ENCODE data around the gene C5AR1.
"Not testable (repeated sequence)": the region's sequence is repeated elsewhere in the genome, so short reads cannot be mapped to it uniquely, and the experiment has no call there.

C5AR1 gene

GRCh38 chr19:47331931-47332547 is 22.4 kb downstream of the C5AR1 start, which contains the start of gene C5AR2:
Gene C5AR2 (plus strand): TSS chr19:47332175. CDS start chr19:47340800, 8,625 bp downstream.
- DNase-seq (ENCODE audit: low spot score), result no peak

- not testable (repeated sequence) for DNase-seq (ENCODE audit: low spot score)
These were observed 27.4 kb downstream of the C5AR1 start for GRCh38 chr19:47336765-47337718.

GRCh38 chr19:47339196-47339880 is 29.7 kb downstream of the C5AR1 start:
- DNase-seq (ENCODE audit: low spot score), result no peak

GRCh38 chr19:47340477-47341208 is 31.0 kb downstream of the C5AR1 start:
- no peak for DNase-seq (ENCODE audit: low spot score)

- DNase-seq (ENCODE audit: low spot score), result no peak
These were observed 32.1 kb downstream of the C5AR1 start for GRCh38 chr19:47341734-47342133.

GRCh38 chr19:47343194-47343802 is 33.6 kb downstream of the C5AR1 start:
- no peak for DNase-seq (ENCODE audit: low spot score)

- no peak for DNase-seq (ENCODE audit: low spot score)
These were observed 34.8 kb downstream of the C5AR1 start for GRCh38 chr19:47344425-47344824.

- not testable (repeated sequence) for DNase-seq (ENCODE audit: low spot score)
These were observed 36.4 kb downstream of the C5AR1 start for GRCh38 chr19:47346024-47346423.

- peak; percentile 99 for DNase-seq (ENCODE audit: low spot score)
These were observed 39.4 kb downstream of the C5AR1 start, which contains the start of gene DHX34 for GRCh38 chr19:47348819-47349795. Gene DHX34 (plus strand): TSS chr19:47349315. CDS start chr19:47353031, 3,716 bp downstream.

- no peak for DNase-seq (ENCODE audit: low spot score)
These were observed 41.0 kb downstream of the C5AR1 start for GRCh38 chr19:47350630-47351029.

GRCh38 chr19:47351548-47351947 is 41.9 kb downstream of the C5AR1 start:
- peak; percentile 73 for DNase-seq (ENCODE audit: low spot score)

GRCh38 chr19:47352095-47352494 is 42.4 kb downstream of the C5AR1 start:
- DNase-seq (ENCODE audit: low spot score), result no peak

- DNase-seq (ENCODE audit: low spot score), result peak; percentile 31
These were observed 43.6 kb downstream of the C5AR1 start for GRCh38 chr19:47353307-47353712.

- DNase-seq (ENCODE audit: low spot score), result peak; percentile 36
These were observed 47.2 kb downstream of the C5AR1 start for GRCh38 chr19:47356900-47357299.

GRCh38 chr19:47357788-47358680 is 48.4 kb downstream of the C5AR1 start:
- no peak for DNase-seq (ENCODE audit: low spot score)

GRCh38 chr19:47358936-47359335 is 49.3 kb downstream of the C5AR1 start:
- DNase-seq (ENCODE audit: low spot score), result no peak

GRCh38 chr19:47362321-47362720 is 52.7 kb downstream of the C5AR1 start:
- no peak for DNase-seq (ENCODE audit: low spot score)

GRCh38 chr19:47363758-47364531 is 54.3 kb downstream of the C5AR1 start:
- no peak for DNase-seq (ENCODE audit: low spot score)
